DMS114 treated with DMSO at 0.1 percent for 48 hours (cell line): ENCODE results near the gene MAD1L1.
"Not testable (repeated sequence)": the region's sequence is repeated elsewhere in the genome, so short reads cannot be mapped to it uniquely, and the experiment has no call there.

Experiments
- DNase-seq: peaks from one replicate; lab custom pipeline; 2025; ENCODE audit not compliant: unreplicated experiment; lab: John Stamatoyannopoulos, UW

The MAD1L1 gene

DNA sequence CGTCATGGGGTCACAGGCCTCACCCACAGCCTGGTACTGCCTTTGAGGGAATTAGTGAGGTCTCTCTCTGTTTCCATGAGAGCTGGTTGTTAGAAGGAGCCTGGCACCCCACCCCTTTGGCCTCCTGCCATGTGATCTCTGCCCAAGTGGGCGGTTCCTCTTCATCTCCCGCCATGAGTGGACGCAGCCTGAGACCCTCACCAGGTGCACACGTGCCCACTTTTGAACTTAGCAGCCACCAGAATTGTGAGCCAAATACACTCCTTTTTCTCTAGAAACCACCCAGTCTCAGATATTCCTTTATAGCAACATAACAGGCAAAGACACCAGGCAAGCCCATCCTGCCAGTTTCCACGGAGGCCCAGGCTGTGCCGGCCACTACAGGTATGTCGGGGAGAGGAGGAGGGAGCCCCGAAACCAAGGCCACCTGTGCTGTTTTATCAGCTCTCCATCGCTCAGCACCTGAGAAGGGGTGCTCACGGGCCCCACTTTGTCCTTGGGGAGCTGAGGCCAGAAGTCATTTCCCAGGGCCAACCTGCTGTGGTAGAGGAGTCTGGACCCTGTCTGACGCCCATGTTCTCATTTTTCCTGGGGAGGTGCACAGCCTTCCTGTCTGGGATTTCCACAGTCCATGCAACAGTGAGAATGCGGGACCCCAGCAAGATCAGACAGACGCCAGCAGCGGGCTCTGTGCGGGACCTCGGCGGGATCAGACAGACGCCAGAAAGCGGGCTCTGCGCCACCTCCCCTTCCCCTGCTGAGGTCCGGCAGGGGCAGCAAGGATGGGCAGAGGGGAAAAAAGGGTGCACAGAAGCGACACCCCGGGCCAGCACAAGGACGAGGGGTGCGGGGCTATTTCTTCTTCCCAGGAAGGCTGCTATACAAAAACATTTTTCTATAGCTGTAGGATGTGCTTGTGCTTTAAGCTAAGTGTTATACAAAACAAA lies 342.2 kb downstream of the MAD1L1 start:
- DNase-seq, result no peak

DNA sequence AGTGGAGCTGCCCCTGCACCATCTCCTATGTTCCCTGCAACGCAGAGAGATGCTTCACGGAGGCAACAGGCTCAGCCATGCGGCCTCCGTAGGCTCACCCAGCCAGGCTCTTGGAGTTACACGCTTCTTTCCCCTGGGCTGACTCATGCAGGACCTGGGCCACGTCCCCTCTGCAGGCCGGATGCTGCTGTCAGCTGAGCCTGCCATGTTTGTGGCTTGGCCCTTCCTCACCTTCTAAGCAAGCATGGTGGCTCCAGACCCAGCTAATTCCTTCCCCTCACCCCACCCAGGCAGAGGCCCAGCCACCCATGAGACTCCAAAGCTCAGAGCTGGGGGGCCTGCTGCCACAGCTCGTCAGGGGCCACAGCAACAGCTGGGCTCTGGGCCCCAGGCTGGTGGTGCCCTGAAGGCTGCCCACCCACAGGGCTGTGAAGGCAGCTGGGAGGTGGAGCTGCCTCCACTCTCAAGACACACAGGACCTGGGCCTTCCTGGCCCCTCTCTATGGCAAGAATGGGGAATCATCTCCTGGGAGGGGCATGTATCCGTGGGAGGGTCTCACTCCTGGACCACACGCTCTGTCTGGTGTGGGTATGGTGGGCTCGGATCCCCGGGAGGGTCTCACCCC lies 343.1 kb downstream of the MAD1L1 start:
- no peak for DNase-seq

DNA sequence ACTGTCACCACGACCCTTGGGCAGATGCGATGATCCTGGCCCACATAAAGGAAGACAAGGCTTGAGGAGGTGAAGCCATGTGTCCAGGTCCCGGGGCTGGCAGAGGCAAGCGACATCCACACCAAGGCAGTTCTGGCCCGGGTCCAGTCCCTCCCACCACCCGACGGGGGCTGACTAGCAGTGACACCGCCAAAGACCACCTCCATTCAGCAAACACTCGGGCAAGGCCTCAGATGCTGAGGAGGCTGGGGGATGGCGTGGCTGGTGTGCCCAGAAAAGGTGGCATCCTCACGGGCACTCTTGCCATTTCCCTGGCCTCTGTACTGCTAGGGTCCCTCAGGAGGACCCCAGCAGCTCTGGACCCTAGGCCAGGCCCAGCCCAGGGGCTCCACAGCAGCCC lies 343.7 kb downstream of the MAD1L1 start:
- DNase-seq, result no peak

DNA sequence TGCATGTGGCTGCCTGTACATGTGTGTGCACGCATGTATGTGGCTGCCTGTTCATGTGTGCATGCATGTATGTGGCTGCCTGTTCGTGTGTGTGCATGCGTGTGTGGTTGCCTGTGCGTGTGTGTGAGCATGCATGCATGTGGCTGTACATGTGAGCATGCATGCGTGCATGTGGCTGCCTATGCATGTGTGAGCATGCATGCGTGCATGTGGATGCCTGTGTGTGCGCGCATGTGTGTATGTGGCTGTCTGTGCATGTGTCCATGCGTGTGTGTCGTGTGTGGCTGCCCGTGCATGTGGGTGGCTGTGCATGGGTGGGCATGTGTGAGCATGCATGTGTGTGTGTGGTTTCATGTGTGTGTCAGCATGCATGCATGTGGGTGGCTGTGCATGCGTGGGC lies 344.3 kb downstream of the MAD1L1 start:
- no peak for DNase-seq

DNA sequence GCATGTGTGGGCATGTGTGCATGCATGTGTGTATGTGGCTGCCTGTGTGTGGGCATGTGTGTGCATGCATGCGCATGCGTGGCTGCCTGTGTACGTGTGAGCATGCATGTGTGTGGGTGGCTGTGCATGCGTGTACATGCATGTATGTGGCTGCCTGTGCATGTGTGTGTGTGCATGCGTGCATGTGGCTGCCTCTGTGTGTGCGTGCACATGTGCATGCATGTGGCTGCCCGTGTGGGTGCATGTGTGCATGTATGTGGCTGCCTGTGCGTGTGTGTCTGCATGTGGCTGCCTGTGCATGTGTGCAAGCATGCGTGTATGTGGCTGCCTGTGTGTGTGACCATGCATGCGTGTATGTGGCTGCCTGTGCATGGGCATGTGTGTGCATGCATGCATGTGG lies 345.5 kb downstream of the MAD1L1 start:
- no peak for DNase-seq

DNA sequence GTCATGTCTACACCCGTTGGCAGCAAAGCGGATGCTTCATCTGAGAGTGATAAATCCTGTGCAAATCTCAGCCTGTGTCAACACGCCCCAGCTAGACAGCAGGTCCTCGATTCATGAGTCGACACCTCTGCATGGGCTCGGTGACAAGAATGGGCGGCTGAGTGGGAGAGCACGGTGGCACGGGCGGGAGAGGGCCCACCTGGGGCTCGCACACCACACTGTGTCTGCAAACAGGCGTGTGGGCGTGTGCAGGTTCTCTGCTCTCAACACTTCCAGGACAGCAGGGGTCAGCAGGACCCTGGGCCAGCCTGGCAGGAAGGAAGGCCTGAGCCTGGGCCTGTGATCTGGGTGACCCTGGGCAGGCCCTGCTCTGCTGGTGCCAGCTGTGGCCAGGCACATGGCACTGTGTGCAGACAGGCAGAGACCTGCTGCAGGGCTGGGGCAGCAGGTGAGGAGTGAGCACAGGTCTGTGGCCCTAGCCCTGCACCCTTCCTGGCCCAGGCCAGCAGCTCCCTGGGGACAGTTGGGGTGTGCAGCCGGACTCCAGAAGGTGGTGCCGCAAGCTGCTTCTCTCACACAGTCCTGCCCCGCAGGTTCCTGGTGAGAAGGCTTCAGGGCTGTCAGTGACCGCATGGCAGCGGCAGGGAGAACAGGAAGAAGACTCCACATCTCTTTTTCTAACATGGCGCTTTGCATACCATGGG lies 346.2 kb downstream of the MAD1L1 start:
- no peak for DNase-seq

DNA sequence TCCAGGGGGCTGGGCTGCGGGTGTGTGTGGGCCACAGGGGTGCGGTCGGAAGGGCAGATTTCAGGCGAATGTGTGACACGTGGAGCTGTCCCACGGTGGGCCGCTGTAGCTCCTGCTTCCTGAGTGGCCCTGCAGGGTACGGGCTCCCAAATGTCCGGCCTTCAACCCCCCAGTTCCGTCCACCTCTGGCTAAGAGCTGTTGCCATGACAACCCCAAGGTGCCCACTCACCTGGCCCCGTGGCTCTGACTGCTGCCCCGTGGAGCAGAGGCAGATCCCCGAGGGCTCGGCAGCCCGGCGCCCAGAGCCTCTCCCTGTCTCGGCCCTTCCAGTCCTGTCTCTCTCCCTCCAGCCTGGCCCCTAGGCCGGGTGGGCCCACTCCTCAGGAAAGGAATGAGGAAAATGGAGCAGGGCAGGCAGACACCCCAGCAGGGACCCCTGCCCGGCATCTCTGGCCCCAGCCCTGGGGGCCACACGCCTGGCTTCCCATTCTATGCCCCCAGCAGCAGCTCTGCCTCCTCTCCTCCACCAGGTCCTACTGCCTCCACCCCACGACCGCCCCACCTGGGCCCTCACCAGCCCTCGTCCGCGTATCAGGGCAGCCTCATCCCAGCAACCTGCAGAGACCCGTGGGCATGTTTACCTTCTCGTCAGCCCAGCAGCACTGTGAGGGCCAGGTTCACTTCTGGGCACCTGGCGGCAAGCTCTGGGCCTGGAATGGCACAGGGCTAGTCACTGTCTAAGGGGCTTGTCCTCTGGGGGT lies 347.1 kb downstream of the MAD1L1 start:
- DNase-seq, result no peak

DNA sequence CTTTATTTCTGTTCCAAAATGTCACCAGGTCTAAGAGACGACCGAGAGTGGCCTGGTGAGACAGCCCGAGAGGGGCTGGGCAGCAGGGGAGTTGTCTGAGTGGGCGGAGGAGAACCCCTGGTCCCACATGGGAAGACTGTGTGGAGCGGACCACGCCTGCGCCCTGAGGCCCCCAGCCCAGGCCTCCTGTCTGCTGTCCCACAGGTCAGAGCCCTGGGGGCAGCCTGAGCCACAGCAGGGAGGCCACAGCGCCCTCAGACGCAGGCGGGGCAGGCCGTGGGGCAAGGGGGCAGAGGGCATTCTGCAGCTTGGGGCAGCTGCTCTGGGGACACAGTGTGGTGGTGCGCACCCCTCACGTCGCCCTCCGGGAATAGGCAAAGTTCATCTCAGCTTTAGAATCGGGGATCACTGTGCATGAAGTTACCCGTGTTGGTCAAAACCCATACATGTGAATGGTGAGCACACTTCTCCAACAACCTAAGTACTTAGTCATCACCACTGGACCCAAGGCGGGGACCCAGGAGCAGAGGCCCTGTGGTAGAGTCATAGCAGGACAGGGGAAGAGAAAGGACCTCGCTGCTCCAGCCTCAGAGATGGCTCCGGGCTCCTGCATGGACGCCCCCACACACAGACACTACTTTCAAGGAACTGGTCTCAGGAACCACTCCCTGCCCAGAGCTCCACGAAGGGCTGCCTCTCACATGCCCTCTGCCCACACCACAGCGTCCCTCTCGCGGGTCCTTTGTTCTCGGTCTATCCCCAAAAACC lies 348.0 kb downstream of the MAD1L1 start:
- DNase-seq, result no peak

DNA sequence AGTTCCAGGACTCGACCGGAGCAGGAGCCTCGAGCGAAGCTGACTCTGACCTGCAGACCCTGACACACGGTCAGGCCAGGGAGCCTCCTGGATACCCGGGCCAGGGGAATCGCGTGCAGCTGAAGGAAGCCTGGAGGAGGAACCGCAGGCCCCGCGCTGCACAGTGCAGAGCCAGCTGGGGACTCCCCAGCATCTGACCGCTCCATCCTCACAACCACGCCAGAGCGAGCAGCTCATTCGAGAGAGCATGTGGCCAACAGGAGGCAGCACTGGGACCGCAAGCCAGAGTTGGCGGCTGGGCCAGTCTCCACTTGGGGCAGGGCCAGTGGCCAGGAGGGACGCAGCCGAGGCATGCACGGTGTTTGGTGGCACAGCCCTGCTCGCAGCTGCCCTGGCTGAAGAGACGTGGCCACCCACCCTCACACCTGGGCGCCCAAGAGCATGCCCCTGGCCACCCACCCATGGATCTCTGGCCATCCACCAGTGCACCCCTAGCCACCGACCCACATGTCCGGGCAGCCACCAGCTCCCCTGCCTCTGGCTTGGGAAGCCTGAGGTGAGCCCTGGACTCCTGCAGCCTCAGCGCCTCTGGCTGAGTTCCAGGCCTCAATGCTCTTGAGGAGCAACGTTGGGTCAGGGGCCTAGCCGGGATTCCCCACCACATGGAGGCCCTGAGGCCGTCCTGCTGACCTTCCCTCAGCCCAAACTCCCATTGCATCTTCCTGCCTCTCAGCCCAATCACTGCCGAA lies 348.7 kb downstream of the MAD1L1 start:
- DNase-seq, result no peak

DNA sequence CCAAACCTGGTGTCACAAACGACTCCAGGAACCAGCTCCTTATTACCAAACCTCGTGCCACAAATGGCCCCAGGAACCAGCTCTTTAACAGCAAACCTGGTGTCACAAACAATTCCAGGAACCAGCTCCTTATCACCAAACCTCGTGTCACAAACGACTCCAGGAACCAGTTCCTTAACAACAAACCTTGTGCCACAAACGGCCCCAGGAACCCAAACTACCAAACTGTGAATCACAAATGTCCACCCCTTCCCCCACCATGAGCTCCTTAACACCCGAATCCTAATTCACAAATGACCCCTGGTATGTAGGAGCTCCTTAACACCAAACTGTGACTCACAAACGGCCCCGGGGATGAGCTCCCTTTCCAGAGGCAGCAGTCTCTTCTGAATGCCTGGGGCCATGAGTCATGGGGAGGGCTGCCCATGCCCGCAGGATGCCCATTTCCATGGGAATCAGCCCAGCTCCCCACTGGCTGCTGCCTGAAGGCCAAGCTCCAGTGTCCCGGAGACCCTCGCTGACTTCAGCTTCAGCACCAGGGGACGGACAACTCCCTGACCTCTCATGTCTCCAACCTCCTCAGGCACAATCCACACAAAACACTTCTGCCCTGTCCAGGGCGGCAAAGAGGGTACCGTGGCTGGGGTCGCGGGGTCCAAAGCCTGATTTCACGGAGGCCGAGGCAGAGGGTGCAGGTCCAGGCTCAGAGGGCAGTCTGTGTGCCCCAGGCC lies 349.5 kb downstream of the MAD1L1 start:
- no peak for DNase-seq

DNA sequence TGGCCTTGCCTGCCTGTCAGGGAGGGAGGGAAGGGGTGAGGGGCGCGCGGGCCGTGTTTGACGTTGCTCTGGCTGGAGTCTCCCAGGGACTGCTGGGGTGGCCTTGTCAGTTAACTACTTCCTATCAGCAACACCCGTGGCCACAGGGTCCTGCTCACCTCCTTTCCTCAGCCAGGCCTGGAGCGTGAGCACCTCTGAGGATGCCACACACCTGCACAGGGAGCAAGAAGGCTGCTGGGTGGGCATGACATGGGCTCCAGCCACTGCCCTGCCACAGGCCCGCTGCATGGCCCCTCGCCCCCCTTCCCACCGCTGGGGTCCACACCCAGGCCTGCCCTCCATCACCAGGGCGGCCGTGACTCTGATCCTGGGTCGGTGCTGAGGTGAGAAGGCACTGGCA lies 350.3 kb downstream of the MAD1L1 start:
- DNase-seq, result no peak

DNA sequence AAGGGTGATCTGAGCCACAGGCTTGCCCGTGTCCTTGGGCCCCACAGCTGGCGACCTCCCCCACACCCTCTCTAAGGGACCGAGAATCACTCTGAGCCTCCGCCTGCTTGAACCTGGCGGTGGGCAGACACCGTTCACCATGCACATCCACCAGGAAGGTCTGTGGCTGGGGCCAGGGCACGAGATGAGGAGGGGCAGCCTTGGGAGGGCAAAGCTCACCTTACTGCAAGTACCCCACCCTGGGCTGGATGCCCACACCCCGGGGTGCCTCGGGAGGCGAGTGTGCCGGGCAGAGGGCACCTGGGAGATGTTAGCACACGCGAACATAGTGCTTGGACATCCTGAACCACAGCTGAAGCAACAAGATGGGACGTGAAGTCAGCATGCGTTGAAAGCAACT lies 350.8 kb downstream of the MAD1L1 start:
- no peak for DNase-seq

DNA sequence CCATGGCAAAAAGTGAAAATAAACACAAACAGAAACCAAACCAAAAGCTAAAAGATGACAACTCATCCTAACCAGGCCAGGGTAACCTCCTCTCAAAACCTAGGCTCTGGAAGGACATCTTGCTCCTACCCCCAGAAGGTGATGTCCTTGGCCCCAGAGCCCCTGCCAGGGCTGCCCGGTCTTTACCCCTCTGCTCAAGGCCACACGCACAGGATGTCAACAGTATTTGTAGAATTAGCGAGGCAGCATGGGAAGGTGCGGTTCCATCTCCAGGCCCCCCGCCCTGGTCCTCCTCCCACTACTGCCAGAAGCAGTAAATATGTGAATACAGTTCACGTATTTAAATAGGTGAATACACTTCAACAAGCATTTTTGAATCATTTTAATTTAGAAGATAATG lies 356.1 kb downstream of the MAD1L1 start:
- DNase-seq, result not testable (repeated sequence)

DNA sequence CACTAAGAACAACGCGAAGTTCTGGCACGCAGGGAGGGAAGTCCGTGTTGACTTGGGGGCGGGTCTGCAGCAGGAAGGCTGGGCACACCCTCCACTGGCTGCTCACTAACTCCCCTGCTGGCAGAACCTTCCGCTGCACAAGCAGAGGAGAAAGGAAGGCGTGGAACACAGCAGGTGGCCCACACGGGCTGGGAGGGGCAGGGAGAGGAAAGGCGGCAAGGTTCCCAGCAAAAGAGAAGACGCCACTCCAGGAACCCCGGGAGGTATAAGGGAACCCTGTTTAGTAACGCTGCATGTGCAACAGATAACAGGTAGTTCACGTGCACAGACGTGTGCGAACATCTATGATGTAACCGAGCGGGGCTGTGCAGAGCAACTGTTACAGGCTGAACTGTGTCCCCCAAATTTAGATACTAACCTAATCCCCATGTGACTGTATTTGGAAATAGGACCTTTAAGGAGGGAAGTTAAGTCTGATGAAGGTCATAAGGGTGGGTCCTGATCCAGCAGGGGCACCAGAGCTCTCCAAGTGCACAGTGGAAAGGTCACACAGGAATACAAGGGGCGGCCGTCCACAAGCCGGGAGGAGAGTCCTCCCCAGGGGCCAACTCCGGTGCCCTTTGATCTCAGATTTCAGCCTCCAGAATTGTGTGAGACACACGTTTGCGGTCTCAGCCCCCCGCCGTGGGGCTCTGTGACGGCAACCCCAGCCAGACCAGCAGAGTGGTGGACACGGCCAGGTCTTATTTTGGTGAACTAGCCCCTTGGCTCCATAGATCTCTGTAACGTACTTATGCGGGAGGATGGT lies 357.1 kb downstream of the MAD1L1 start:
- not testable (repeated sequence) for DNase-seq

DNA sequence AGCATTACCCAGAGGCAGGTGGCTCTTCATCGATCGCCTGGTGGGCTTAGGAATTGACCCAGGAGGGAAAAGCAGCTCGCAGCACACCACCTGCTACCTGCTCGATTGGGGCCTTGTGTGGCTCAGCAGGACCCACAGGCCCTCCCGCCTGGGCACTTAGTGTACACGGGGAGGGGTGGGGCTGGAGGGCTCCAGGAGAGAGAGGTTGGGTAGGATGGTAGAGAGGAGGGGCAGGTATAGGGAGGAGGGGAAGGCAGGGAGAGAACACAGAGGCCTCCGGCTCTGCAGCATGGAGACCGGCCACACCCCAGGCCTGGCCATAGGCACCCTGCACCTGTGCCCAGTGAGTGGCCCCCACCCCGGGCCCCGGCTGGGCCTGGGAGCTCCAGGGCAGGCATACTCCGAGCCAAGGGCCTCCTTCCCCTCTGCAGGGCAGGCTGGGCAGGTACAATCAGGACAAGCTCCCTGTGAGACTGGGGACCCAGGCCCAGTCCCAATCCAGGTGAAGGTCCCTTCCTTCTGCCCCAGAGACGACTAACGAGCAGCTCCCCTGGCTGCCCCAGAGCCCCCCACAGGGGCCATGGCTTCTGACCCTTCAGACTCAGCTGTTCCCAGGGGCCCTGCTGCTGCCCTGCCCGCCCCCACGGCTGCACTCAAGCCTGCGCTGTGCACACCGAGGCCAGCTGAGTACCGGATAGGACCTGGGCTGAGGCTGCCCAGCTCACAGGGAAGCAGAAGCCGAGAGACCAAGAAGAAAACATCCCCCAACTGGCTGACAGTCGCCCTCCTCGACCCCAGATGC lies 358.0 kb downstream of the MAD1L1 start:
- DNase-seq, result not testable (repeated sequence)

DNA sequence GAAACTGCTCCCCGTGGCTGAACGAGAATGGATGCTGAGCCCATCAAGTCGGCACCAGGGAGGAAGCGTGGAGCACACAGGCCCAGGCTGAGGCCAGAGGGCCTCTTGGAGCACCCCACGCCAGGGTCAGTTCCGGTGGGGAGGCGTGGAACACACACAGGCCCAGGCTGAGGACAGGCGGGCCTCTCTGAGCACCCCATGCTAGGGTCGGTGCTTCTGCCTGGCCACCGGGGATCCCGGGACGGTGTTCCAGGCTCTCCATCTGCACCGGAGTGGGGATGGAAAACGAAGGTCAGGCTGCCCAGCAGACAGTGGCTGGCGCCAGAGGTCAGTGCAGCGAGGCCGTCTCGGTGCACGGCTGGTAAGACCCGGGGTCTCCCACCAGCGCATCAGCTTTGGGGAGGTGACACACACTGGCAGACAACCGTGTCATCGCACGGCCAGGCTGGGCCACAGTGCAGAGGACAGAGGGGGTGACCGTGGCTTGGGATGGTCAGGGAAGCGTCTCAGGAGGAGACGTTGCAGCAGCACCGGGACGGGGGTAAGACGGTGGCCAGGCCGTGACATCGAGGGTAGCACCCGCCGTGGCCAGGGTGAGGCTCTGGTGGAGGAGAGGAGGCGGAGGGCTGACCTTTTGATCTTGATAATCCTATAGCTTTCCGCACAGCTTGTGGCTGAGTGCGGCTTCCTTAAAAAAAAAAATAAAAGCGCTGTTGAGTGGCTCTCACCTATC lies 358.7 kb downstream of the MAD1L1 start:
- DNase-seq, result no peak

DNA sequence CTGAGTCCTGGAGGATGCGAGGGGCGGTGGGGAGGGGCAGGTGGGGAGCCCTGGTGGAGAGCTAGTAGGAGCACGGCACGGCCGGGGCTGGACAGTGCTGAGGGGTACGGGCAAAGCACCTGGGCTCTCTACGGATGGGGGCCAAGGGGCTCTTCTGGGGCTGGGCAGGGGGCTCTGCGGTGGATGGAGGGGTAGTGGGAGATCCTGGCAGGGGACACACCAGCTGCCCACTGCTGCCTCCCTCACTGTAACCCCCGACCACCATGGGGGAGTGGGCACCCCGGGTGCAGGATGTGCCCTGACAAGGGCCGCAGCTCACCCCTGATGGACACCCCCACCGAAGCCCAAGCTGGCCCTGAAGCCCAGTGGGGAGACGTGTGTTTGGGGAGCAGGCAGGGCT lies 359.3 kb downstream of the MAD1L1 start:
- no peak for DNase-seq
